ENCODE measurements around the gene OR10P1.

GRCh38 chr12:55642669-55643068 is 6.0 kb downstream of the OR10P1 start:
- TF ChIP-seq CTCF (IDR thresholded peaks at IDR 0.05; ENCODE audit: low read depth, low read length), result no peak
- TF ChIP-seq EZH2phosphoT487 (IDR thresholded peaks at IDR 0.05; ENCODE audit: low read depth), result no peak
